ENCODE results near the gene PHF12. TPM values are rescaled to one million over a fixed set of nuclear protein-coding genes. Genes with fewer than 3 reads are reported as not detected.

PHF12 gene
- total RNA-seq, 1 experiment from 2014 or later, result 79.1 TPM

- no peak for TF ChIP-seq CTCF (IDR thresholded peaks at IDR 0.05)
- TF ChIP-seq, protein P1, sequence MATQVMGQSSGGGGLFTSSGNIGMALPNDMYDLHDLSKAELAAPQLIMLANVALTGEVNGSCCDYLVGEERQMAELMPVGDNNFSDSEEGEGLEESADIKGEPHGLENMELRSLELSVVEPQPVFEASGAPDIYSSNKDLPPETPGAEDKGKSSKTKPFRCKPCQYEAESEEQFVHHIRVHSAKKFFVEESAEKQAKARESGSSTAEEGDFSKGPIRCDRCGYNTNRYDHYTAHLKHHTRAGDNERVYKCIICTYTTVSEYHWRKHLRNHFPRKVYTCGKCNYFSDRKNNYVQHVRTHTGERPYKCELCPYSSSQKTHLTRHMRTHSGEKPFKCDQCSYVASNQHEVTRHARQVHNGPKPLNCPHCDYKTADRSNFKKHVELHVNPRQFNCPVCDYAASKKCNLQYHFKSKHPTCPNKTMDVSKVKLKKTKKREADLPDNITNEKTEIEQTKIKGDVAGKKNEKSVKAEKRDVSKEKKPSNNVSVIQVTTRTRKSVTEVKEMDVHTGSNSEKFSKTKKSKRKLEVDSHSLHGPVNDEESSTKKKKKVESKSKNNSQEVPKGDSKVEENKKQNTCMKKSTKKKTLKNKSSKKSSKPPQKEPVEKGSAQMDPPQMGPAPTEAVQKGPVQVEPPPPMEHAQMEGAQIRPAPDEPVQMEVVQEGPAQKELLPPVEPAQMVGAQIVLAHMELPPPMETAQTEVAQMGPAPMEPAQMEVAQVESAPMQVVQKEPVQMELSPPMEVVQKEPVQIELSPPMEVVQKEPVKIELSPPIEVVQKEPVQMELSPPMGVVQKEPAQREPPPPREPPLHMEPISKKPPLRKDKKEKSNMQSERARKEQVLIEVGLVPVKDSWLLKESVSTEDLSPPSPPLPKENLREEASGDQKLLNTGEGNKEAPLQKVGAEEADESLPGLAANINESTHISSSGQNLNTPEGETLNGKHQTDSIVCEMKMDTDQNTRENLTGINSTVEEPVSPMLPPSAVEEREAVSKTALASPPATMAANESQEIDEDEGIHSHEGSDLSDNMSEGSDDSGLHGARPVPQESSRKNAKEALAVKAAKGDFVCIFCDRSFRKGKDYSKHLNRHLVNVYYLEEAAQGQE (IDR thresholded peaks at IDR 0.05; ENCODE audit: insufficient read depth in 1 of 2, low read depth in 2 of 2, low read length in 1 of 2), result no peak
- no peak for TF ChIP-seq TCF7L2 (IDR thresholded peaks at IDR 0.05; ENCODE audit: low read depth, low read length)
- TF ChIP-seq SIN3A (IDR thresholded peaks at IDR 0.05; ENCODE audit: borderline replicate concordance, insufficient read depth, low read depth, low read length), result no peak
- no peaks in the 10 kb centered on the region for H3K9me3 ChIP-seq (ENCODE audit: control insufficient read depth, insufficient read depth, low read depth, low read length)
- intact Hi-C loops (cut with micrococcal nuclease; ENCODE audit: unreplicated experiment) (no loop called here), in situ Hi-C loops (cut with HindIII; ENCODE audit: low pct_unique_long_range_greater_than_20kb, low sequenced_read_pairs) (no loop called here)
- H3K27me3 ChIP-seq (ENCODE audit: control insufficient read depth, insufficient read depth, low read length), result no peaks in the 10 kb centered on the region
- CTCF ChIA-PET, result interaction anchor here (1.0 to 1.2 kb wide), 3 partner anchors 21 to 130 kb away, joined by 3 to 4 read pairs (median 3); no protein-coding TSS in a partner anchor
- ATAC-seq (no peak), DNase-seq (ENCODE audit: low read depth, low spot score) (no peak)
- no peaks in the 10 kb centered on the region for H3K36me3 ChIP-seq (ENCODE audit: control insufficient read depth, insufficient read depth, low read length)
- H3K4me1 ChIP-seq (ENCODE audit: control insufficient read depth, insufficient read depth, low read length), result no peaks in the 10 kb centered on the region
- no peak overlapping the region for H3K27ac ChIP-seq (ENCODE audit: low read length)
- H3K4me3 ChIP-seq (ENCODE audit: low read depth in 2 of 2, low read length in 2 of 2), result no peak overlapping the region
- POLR2A ChIA-PET, result no interaction called here
- no TSS peak for BruUV-seq (replicated peaks)
Measured at GRCh38 chr17:28986714-28987655, 35.7 kb upstream of the PHF12 start.

DNA sequence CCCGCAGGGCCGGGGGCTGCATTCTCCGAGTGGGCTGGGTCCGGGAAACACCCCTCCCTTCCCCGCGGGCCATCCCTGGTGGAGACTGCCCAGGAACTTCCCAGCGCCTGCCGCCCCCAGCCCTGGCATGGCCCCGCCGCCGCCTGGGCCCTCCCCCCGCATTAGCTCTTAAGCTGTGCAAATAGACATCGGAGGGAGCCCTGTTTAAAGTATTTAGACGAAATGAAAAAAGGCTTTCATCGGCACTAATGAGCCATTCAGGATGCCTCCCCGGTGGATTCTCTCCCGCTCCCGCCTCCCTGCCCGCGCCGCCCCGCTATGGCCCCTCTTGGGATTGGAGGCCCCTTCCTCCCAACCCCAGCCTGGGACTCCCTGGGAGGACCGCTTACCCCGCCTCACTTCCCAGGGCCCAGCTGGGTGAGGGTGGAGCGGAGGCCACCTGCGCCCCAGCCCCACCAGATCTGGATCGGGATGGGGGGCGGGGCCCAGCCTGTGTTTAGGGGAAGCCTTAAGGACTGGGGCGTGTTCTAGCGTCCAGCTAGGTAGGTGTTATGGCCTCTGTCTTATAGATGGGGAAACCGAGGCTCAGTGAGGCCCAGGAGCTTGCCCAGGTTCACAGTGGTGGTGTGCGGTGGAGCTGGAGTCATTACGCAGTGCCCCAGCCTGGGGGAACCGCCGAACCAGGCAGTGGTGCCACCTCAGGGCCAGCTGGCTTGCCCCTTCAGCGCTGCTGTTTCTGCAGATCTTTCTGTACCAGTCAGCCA is 34.8 kb upstream of the PHF12 start:
- Histone ChIP-seq H3K4me1 (ENCODE audit: control insufficient read depth, insufficient read depth, low read length) (no peaks in the 10 kb centered on the region), H3K36me3 (ENCODE audit: control insufficient read depth, insufficient read depth, low read length) (no peaks in the 10 kb centered on the region), H3K4me3 (ENCODE audit: low read depth in 2 of 2, low read length in 2 of 2) (no peak overlapping the region), H3K27me3 (ENCODE audit: control insufficient read depth, insufficient read depth, low read length) (no peaks in the 10 kb centered on the region), H3K27ac (ENCODE audit: low read length) (no peak overlapping the region), H3K9me3 (ENCODE audit: control insufficient read depth, insufficient read depth, low read depth, low read length) (no peaks in the 10 kb centered on the region)
- ChIA-PET CTCF (interaction anchor here (1.0 to 1.2 kb wide), 2 partner anchors 20 to 37 kb away, joined by 3 read pairs; no protein-coding TSS in a partner anchor), POLR2A (no interaction called here)
- in situ Hi-C loops (cut with HindIII; ENCODE audit: low pct_unique_long_range_greater_than_20kb, low sequenced_read_pairs), result no loop called here
- DNase-seq (ENCODE audit: low read depth, low spot score) (no peak), ATAC-seq (no peak)
- TF ChIP-seq CTCF (IDR thresholded peaks at IDR 0.05), result no peak
- no peak for TF ChIP-seq SIN3A (IDR thresholded peaks at IDR 0.05; ENCODE audit: borderline replicate concordance, insufficient read depth, low read depth, low read length)
- no peak for TF ChIP-seq POLR2AphosphoS5 (IDR thresholded peaks at IDR 0.05; ENCODE audit: low read depth, low read length)
- TF ChIP-seq, protein P1 (IDR thresholded peaks at IDR 0.05; ENCODE audit: insufficient read depth in 1 of 2, low read depth in 2 of 2, low read length in 1 of 2), result no peak
- TF ChIP-seq TCF7L2 (IDR thresholded peaks at IDR 0.05; ENCODE audit: low read depth, low read length), result no peak
- intact Hi-C loops (cut with micrococcal nuclease; ENCODE audit: unreplicated experiment), result no loop called here
- BruUV-seq (replicated peaks), result no TSS peak
